ENCODE measurements around the gene YIF1A. TPM values are rescaled to one million over a fixed set of nuclear protein-coding genes. Genes with fewer than 3 reads are reported as not detected.

The YIF1A gene
- total RNA-seq, 1 experiment from 2014 or later = 64.3 TPM

DNA sequence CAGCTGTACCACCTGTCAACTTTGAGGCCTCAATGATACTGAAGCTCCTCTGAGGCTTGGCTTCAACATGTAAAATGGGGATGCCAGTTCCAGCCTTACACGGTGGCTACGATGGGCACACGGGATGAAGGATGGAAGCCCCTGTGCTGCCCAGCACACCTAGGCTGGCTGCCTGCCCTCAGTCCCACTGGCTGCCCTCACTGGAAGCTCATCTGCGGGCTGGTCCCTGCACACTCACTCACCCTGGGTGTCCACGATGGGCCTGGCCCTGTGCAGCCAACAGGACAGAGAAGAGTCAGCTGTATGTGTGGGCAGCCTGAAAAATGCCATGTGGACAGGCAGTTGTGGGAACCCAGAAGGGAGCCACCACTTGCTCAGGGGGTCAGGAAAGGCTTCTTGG lies 2.2 kb downstream of the YIF1A start:
- TF ChIP-seq, protein P1, sequence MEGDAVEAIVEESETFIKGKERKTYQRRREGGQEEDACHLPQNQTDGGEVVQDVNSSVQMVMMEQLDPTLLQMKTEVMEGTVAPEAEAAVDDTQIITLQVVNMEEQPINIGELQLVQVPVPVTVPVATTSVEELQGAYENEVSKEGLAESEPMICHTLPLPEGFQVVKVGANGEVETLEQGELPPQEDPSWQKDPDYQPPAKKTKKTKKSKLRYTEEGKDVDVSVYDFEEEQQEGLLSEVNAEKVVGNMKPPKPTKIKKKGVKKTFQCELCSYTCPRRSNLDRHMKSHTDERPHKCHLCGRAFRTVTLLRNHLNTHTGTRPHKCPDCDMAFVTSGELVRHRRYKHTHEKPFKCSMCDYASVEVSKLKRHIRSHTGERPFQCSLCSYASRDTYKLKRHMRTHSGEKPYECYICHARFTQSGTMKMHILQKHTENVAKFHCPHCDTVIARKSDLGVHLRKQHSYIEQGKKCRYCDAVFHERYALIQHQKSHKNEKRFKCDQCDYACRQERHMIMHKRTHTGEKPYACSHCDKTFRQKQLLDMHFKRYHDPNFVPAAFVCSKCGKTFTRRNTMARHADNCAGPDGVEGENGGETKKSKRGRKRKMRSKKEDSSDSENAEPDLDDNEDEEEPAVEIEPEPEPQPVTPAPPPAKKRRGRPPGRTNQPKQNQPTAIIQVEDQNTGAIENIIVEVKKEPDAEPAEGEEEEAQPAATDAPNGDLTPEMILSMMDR (conservative IDR thresholded peaks at IDR 0.05) = no peak

More for the DNA sequence above, 2.2 kb downstream of the YIF1A start:
- no peak for DNase-seq
- Histone ChIP-seq H2BK120ac (ENCODE audit: low read depth, low read length, poor library complexity, severe bottlenecking) (no peak overlapping the region), H3K18ac (ENCODE audit: insufficient read length, low read depth, low read length) (no peak overlapping the region), H3K79me2 (ENCODE audit: insufficient read depth, low read length) (peaks cover 1% of the 10 kb centered on the region; the same call in 1 of the 2 replicates), H3K9me3 (ENCODE audit: control insufficient read depth, low read depth, low read length) (no peaks in the 10 kb centered on the region), H4K20me1 (ENCODE audit: control insufficient read depth, insufficient read depth, insufficient read length) (no peaks in the 10 kb centered on the region), H3K4me2 (ENCODE audit: insufficient read depth, insufficient read length, low read length) (no peak overlapping the region), H3K14ac (ENCODE audit: insufficient read depth, low read length) (no peak overlapping the region), H3K9ac (ENCODE audit: extremely low read depth, insufficient read length, low read length) (no peak overlapping the region), H2AFZ (ENCODE audit: low read length) (no peak overlapping the region), H3K4me1 (ENCODE audit: insufficient read depth, low read length) (peaks cover 6% of the 10 kb centered on the region), H2BK5ac (ENCODE audit: insufficient read length, low read length) (no peak overlapping the region), H3K23ac (ENCODE audit: insufficient read length, low read depth, low read length) (no peak overlapping the region), H3K23me2 (ENCODE audit: insufficient read length, low read depth, low read length, poor library complexity, severe bottlenecking) (peaks cover 8% of the 10 kb centered on the region), H4K91ac (ENCODE audit: insufficient read length, low read depth, low read length) (no peak overlapping the region), H2BK15ac (ENCODE audit: low read depth, low read length) (no peak overlapping the region), H3K79me1 (ENCODE audit: insufficient read depth, low read depth, low read length, poor library complexity, severe bottlenecking) (no peaks in the 10 kb centered on the region), H3T11ph (ENCODE audit: low read length) (no peak overlapping the region), H2BK12ac (ENCODE audit: insufficient read length, low read depth, low read length) (no peak overlapping the region), H3K27ac (ENCODE audit: insufficient read length, low read depth, low read length) (no peak overlapping the region), H3K27me3 (ENCODE audit: insufficient read depth, low read length) (peaks cover 8% of the 10 kb centered on the region; the same call in 1 of the 2 replicates), H4K8ac (replicated peaks; ENCODE audit: insufficient read length, low read depth, low read length) (no peak overlapping the region), H2BK20ac (ENCODE audit: low read depth, low read length, poor library complexity, severe bottlenecking) (no peak overlapping the region), H2AK5ac (ENCODE audit: insufficient read length, low read length) (no peak overlapping the region), H3K4ac (ENCODE audit: low read depth, low read length) (no peak overlapping the region), H4K5ac (ENCODE audit: insufficient read length, low read depth, low read length) (no peak overlapping the region), H3K56ac (ENCODE audit: insufficient read length, low read depth, low read length) (no peak overlapping the region)
- no peak overlapping the region; a peak in 1 of 7 replicates for H3K27ac Mint-ChIP-seq
- H3K27me3 Mint-ChIP-seq (ENCODE audit: low read depth) = peaks cover 22% of the 10 kb centered on the region
- H3K9me3 Mint-ChIP-seq = no peaks in the 10 kb centered on the region; a peak in 1 of 5 replicates
- peak overlapping the region; percentile 17 to 19; a peak in 2 of 5 replicates for H3K4me3 Mint-ChIP-seq
- H3K36me3 Mint-ChIP-seq (ENCODE audit: insufficient read depth in 1 of 3, low read depth in 3 of 3) = peaks cover 0 to 9% (median 6%) of the 10 kb centered on the region in 3 experiments; a peak in 5 of 7 replicates
- H3K4me1 Mint-ChIP-seq = peaks cover 20 to 29% of the 10 kb centered on the region in 2 experiments
- no CpG with 5 or more reads among the region's 5 CpGs for WGBS (ENCODE audit: extremely low coverage, insufficient read length, low lambda C conversion rate)

Data from H9 (cell line).